GM19455 (cell line): ENCODE data around the gene ADGRL3.
"Not testable (repeated sequence)": the region's sequence is repeated elsewhere in the genome, so short reads cannot be mapped to it uniquely, and the experiment has no call there.

Experiments
- ATAC-seq: cut with Tn5 transposase; IDR thresholded peaks from one replicate; pipeline ENCODE4 v1.9.1; 2021; ENCODE audit not compliant: unreplicated experiment

The ADGRL3 gene

GRCh38 chr4:61468024-61468720 lies 268.0 kb downstream of the ADGRL3 start:
- no peak for ATAC-seq

- no peak for ATAC-seq
Measured at GRCh38 chr4:61473306-61473705, 273.2 kb downstream of the ADGRL3 start.

- ATAC-seq, result no peak
Measured at GRCh38 chr4:61478340-61478739, 278.2 kb downstream of the ADGRL3 start.

GRCh38 chr4:61485056-61485455 lies 284.9 kb downstream of the ADGRL3 start:
- no peak for ATAC-seq

GRCh38 chr4:61489927-61490326 lies 289.8 kb downstream of the ADGRL3 start:
- no peak for ATAC-seq

DNA sequence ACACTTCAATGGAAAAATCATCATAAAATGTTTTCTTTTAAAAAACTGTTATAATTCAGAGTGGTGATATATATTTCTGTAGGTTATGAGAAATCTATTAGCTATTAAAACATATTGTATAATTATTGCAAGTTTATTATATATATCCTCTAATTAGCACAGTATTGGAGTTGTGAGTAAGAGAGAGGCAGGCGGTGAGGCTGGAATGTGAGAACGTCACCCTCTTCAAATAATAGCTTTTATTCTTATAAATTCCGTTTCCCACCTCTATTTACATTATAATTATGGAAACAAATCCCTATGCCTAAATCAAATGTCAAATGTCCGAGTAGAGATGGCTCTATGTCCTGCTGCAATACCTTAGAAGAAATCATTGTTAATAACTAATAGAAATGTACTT lies 292.9 kb downstream of the ADGRL3 start:
- ATAC-seq, result no peak

DNA sequence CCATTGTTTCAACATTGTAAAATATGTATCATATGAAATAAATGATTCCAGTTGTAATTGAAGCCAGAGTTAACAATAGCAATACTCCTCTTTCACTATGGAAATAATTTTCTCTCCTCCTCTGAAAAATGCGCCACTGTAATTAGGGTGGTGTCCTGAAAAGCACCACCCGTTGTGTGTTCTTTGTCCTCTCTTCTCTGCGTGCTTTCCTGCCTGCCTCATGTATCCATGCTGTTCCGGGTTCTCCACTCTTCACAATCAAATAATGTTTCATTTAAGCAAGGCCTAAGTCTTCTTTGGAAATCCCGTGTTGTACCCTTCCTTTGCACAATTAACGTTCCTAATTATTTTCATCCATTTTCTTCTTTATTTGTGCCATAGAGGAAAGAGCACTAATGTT lies 293.3 kb downstream of the ADGRL3 start:
- no peak for ATAC-seq

DNA sequence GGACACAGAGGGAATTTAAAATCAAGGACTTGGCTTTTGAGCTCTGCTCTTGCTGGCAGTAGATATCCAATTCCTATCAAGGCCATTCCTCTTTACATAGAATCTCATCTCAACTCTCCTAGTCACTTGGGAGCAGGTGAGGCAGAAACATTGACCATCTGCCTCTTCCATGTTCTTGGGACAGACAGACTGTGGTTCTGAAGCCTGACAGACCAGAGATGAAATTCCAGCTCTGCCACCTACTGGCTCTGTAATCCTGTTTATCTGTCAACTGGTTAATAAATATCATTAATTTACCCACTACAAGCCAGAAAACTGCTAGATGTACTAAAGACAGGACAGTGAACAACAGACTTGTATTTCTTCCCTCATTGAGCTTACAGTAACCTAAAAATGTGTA lies 300.8 kb downstream of the ADGRL3 start:
- ATAC-seq, result no peak

GRCh38 chr4:61501812-61502211 lies 301.7 kb downstream of the ADGRL3 start:
- ATAC-seq, result no peak

GRCh38 chr4:61505773-61506685 lies 305.9 kb downstream of the ADGRL3 start:
- ATAC-seq, result no peak

GRCh38 chr4:61507091-61507490 lies 307.0 kb downstream of the ADGRL3 start:
- no peak for ATAC-seq

- ATAC-seq, result not testable (repeated sequence)
Measured at GRCh38 chr4:61509721-61510241, 309.7 kb downstream of the ADGRL3 start.

DNA sequence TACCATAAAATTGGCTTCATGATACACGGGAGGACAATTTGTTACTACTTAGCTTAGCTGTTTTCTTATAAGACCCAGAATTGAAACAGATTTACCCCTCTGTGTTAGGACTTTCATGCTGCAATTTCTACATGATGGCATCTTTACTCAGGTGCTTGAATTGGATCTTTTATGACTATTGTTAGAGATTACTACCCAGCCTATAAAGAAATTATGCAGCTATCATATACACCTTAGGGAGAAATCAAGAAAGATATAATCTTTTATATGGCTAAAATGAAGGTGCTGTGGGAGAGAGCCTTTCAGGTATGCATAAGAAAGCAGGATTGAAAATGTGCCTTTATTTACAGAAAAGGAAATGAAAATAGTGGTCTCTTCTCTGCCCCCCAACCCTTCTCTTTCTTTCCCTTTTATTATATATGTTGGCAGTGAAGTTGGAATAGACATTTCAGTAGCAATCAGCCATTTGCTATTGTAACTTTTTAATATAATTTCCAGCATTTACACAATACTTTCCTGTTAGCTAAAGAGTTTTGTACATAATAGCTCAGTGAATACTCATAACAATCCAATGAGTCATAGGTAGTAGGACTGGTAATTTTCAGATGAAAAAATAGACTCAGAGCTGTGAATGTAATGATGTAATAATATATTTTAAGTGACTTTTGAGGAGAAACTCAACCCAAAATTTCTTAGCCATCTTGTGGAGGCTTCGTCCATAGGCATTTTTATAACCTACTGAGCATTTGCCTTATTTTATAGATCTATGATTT lies 311.8 kb downstream of the ADGRL3 start:
- ATAC-seq, result no peak

GRCh38 chr4:61514991-61515390 lies 314.9 kb downstream of the ADGRL3 start:
- no peak for ATAC-seq

DNA sequence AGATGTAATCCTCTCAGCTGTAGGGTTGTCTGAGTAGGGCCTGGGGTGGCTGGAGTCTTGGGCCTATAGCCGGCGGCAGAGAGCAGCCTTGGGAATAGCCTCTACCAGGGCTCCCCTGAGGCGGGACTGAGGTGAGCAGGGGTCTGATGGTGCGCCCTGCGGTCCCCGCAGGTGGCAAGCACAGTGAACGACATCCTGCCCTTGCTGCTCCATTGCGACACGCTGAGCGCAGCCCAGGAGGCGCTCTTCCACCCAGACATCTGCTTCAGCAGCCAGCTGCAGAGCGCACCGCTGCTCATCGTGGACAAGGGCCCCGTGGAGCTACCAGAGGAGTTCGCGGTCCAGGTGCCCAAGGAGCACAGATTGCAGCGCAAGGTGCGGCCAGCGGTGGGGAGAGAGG lies 317.0 kb downstream of the ADGRL3 start:
- no peak for ATAC-seq

DNA sequence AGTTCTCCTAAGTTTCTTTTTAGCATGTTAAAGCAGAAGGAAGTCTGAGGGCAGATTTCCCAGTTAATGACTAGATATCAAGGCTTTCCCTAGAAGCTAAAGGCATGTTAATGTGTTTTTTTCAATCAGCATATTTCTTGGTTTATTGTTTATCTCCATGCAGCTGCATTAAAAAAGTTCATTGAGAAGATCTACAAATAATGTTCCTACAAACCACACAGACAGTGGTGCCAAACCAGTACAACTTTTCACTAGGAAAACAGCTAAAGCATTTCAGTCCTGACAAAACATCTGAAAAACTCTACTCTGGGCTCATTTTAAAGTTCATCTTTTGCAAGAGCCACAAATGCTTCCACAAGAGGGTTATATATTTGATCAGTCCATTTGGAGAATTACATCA lies 320.0 kb downstream of the ADGRL3 start:
- no peak for ATAC-seq

DNA sequence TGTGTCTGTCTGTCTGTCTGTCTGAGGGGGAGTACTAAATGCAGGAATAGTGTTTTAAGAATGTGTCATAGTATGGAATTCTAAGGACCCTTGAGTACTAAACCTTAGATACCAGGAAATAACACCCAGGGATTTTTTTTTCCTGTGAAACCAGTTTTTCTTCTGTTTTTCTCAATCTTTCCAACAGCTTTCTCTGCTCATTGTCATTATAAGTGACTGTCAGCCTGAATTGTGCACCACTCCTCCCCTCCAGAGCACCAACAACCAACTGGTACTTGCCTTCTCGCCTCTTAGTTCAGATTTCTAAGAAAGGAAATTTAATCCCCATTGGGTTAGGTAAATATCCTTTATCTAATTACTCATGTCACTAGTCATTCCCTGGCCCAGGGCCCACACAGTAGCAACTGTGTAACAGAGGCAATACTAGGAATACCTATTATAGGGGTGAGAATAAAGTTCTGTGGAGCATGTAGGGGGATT lies 320.6 kb downstream of the ADGRL3 start:
- ATAC-seq, result no peak

DNA sequence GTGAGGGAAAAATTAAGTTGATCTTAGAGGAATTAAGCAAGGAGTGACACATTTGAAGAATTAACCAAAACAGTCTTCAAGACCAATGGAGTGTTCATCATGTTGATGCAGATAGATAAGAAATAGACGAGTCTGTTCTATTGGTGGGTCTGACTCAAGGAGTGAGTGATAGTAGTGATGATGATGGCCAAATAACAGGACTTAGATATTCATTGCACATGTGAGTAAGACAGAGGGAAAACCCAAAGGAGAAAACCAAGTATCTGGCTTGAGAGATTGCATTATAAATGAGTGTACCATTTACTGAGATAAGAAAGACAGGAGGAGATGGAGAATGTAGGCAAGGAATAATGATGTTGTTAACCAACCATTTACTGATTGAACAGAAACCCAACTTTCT lies 321.3 kb downstream of the ADGRL3 start:
- ATAC-seq, result no peak

DNA sequence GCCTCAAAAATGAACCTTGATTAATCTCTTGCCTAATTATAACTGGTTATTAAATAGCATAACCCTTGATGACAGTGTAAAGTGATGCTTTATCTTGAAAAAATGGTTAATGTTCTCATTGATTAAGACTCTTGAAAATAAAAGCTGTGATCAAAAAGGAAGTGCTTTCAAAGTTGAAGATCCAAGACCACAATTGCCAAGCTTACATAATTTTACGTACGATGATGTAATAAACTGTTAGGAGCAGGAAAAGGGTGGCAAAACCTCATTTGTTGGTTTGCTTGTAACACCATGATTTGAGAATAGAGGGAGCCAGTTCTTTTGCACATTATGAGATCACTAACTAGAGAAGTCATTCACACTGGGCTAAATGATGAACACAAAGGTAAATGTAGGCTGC lies 322.2 kb downstream of the ADGRL3 start:
- ATAC-seq, result no peak

GRCh38 chr4:61527888-61528287 lies 327.8 kb downstream of the ADGRL3 start:
- no peak for ATAC-seq

- no peak for ATAC-seq
Measured at GRCh38 chr4:61528595-61528994, 328.5 kb downstream of the ADGRL3 start.
